NCI-H187 treated with DMSO at 0.1 percent for 48 hours (cell line): ENCODE data around the gene SLC5A2.
A peak's percentile ranks its signal among the peaks of the same experiment; 100 is the strongest.
"Not testable (repeated sequence)": the region's sequence is repeated elsewhere in the genome, so short reads cannot be mapped to it uniquely, and the experiment has no call there.

ENCODE experiments used
- DNase-seq: peaks from one replicate; lab custom pipeline; 2025; lab: John Stamatoyannopoulos, UW

Gene SLC5A2

GRCh38 chr16:31498493-31498892, 15.6 kb downstream of the SLC5A2 start:
- DNase-seq: no peak

GRCh38 chr16:31499928-31500327, 17.0 kb downstream of the SLC5A2 start:
- DNase-seq: no peak

- no peak for DNase-seq
These were observed 18.5 kb downstream of the SLC5A2 start for GRCh38 chr16:31501226-31501965.

DNA sequence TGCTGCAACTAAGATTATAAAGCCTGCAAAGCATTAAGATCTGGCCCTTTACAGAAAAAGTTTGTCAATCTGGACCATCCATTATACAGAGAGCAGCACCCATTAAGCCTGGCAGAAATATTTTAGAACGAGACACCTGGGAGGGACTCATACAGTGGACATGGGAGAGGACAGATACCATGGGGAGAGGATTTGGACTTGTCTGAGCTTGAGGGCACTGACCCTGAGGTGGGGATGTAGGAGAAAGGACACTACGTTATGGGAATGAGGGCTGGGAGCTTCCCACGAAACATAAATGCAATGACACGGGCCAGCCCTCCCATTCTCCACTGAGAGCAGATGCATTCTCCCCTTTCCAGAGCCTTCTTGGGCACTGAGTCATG, 19.0 kb downstream of the SLC5A2 start:
- no peak for DNase-seq

DNA sequence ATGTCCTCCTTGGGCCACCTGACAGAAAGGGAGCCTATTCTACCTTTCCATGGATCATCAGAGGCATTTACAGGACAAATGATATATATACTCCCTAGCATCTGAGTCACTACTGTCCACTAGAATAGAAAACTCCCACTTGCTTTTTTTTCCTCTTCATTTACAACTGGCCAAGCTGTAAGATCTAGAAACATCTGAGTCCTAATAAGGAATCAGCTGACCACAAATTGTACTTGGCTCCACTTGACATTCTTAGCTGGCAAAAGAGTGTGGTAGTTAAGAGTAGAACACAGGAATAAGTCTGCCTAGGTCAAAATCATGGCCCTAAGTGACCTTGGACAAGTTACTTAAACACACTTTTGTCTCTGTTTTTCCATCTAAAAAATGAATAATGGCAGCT, 20.1 kb downstream of the SLC5A2 start:
- no peak for DNase-seq

DNA sequence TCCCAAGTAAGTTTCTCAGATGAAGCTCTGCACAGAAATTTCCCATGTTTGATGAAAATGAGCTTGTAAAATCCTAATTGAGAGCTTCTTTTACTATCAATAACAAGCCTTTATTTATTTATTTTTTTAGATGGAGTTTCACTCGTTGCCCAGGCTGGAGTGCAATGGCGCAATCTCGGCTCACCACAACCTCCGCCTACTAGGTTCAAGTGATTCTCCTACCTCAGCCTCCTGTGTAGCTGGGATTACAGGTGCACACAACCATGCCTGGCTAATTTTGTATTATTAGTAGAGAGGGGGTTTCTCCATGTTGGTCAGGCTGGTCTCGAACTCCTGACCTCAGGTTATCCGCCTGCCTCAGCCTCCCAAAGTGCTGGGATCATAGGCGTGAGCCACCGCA, 20.6 kb downstream of the SLC5A2 start:
- DNase-seq: not testable (repeated sequence)

DNA sequence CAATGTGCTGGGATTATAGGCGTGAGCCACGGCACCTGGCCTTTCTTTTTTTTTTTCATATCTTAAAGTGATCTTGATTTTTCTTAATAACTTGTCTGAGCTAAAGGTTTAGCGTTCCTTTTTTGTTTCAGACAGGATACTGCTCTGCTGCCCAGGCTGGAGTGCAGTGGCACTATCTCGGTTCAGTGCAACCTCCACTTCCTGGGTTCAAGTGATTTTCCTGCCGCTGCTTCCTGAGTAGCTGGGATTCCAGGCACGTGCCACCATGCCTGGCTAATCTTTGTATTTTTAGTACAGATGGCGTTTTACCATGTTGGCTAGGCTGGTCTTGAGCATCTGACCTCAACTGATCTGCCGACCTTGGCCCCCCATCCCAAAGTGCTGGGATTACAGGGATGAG, 21.2 kb downstream of the SLC5A2 start:
- no peak for DNase-seq

DNA sequence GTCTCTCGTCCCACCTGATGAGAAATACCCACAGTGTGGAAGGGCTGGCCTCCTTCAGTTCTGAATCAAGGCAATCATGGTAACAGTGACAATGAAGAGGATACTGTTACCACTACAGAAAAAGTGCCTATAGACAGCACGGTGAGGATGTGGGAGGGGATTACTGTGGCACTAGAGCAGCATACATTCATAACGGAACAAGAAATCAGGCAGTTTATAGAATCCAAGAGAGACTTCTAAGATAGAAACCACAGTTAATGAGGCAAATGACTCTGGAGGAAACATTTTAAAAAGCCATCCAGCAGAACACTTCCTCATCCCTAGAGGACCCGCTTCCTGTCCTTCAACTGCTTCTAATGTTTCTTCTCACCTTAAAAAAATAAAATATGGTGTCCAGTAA, 22.6 kb downstream of the SLC5A2 start:
- DNase-seq: no peak

GRCh38 chr16:31507617-31507928, 24.6 kb downstream of the SLC5A2 start:
- DNase-seq: no peak

DNA sequence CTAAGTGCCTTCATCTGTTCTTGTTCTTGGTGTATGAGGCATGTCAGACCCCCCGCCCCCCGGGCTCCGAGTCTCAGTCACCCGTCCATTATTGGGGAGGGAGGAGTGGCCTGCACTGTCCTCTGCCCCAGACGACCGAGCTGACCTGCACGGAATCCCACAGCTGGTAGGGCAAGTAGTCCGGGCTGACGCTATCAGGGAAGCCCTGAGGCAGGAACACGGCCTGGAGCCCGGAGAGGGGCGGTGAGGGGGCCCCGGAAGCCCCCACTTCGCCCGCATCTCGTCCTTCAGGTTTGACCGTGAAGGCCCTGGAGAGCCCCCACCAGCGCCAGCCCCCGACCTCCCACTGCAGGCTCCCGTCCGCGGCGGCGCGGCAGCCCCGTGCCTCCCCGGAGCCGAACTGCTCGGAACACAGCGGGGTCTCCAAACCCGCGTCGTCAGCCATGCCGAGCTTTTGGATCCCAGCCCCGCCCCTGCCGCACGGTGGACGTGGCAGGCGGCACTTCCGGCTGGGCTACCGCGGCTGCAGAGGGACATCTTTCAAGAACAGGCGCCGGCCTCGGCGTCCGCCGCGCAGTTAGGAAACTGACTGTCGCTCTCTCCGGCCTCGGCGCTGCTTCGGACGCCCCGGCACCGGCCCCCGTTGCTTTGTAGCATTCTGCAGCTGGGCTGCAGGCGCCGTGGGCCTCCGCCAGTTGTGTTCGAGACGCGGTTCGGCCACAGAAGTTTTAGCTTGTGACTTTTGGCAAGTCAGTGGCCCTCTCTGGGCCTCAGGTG, 25.2 kb downstream of the SLC5A2 start, which contains the start of gene RUSF1:
Gene RUSF1 (minus strand): TSS at position 463 of the 777 bp plus-strand sequence. CDS start 18 bp downstream, at position 445.
- DNase-seq: peak; percentile 6

- DNase-seq: no peak
These were observed 25.8 kb downstream of the SLC5A2 start for GRCh38 chr16:31508706-31509195.

GRCh38 chr16:31513126-31513525, 30.2 kb downstream of the SLC5A2 start:
- DNase-seq: no peak

GRCh38 chr16:31513884-31514283, 31.0 kb downstream of the SLC5A2 start:
- no peak for DNase-seq

GRCh38 chr16:31517800-31518402, 35.0 kb downstream of the SLC5A2 start:
- no peak for DNase-seq

GRCh38 chr16:31519759-31520431, 37.0 kb downstream of the SLC5A2 start:
- no peak for DNase-seq

DNA sequence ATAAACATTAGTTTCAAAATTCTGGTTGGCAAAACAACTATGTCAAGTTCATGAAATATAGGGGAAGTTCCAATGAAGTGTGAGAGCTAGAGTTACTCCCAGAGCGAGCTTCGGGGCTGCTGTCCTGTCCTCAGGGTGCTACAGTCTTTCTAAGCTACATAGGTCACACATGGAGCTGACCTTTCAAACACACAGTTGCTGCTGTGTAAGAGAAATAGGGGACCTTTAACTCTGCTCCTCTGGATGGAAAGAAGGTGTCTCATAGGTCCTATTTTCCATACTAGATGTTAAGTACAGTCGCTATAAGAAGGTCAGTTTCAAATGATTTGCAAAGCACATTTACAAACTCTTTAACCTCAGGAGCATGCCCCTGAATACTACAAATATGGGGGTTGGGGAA, 38.4 kb downstream of the SLC5A2 start:
- DNase-seq: no peak

- DNase-seq: no peak
These were observed 39.1 kb downstream of the SLC5A2 start for GRCh38 chr16:31522071-31522470.

DNA sequence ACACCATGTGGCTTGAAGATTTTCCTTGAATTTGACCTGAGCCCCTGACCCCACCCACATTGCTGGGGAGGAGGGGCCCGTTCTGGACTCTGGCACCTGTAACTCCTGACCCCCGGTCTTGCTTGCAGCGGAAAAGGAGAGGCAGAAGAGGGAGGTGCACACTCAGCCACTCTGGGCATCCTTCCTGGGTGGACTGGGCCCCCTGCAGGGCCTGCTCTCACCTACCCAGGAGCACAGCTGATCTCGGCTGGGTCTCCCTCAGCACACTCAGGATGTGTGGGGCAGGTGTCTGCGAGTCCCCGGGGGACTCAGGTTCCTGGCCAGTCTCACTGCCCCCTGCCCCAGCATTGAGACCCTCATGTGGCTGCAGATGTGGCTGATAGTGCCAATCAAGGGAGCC, 40.8 kb downstream of the SLC5A2 start:
- DNase-seq: not testable (repeated sequence)

DNA sequence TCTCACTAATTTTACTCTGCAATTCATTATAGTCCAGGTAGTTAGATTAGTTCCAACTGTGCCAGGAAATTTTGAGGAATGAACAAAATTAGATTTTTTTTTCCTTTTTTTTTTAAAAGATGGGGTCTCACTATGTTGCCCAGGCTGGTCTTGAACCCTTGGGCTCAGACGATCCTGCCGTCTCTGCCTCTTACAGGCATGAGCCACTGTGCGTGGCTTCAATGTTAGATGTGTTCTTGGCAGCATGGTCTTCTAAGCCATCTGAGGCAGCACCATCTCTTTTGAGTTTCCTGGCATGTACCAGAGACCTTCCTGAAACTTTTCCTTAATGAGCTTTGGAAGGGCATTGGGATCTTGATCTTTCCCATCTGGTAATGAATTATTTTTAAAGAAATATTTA, 42.2 kb downstream of the SLC5A2 start:
- no peak for DNase-seq

DNA sequence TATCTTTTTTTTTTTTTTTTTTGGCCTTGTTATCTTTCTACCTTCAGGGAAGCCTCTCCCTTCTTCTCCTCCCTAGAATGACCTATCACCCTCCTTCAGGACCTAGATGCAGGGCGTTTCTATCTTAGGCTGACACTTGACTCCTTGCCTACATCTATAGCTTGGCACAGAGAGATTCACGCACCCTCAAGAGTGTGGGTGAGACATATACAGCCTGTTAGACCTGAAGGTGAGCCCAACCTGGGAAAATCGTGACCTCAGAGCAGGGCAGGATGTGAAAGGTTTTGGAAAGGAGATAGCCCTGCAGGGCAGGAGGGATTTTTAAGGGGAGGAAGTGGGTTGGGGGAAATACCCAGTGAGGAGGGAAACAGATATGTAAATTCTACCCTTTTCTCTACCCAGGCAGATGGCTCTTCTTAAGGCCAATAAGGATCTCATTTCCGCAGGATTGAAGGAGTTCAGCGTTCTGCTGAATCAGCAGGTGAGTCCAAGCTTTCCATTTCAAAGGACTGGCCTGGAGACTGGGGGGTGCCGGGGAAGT, 44.9 kb downstream of the SLC5A2 start, which contains the start of gene AHSP:
Gene AHSP (plus strand): TSS at position 167 of the 541 bp plus-strand sequence. CDS start 240 bp downstream, at position 407.
- DNase-seq: no peak

DNA sequence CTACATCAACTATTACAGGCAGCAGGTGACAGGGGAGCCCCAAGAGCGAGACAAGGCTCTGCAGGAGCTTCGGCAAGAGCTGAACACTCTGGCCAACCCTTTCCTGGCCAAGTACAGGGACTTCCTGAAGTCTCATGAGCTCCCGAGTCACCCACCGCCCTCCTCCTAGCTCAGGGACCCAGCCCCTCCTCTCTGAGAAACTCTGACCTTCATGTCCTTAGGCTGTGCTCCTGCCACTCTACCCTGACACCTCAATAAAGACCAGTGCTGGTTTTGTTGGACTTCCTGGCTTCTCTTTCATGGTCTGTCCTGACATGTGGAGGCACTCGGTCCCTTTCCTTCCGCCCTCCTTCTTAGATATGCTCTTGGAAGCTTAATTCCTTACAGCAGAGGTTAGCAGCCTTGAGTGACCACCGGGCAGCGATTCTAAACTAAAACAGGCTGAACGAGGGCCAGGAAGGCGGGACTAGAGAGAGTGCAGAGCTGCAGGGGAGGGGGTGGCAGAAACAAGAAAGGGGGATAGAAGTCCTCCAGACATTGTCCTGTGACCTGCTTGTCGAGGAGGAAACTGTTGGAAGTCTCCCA, 45.7 kb downstream of the SLC5A2 start:
- DNase-seq: no peak
